PFSK-1 (cell line): ENCODE measurements around the gene SLC4A1.

Experiments used
- FOXP2 ChIP-seq: optimal IDR thresholded peaks from 2 replicates; pipeline ENCODE3; 2011; ENCODE audit warnings: borderline replicate concordance, control low read depth, inconsistent platforms; ENCODE audit not compliant: insufficient read depth; ENCODE audit errors: extremely low read length, extremely low read depth
- POLR2AphosphoS5 ChIP-seq: IDR thresholded peaks from 2 replicates; pipeline ENCODE4 v1.6.1; 2012; ENCODE audit warnings: low read depth, mild to moderate bottlenecking, control low read depth, low read length, moderate library complexity
- REST ChIP-seq, 2 experiments: IDR thresholded peaks; 2 replicates each; pipeline versions ENCODE4 v1.6.1 to v1.8.0; 2011 to 2012; ENCODE audit warnings: low read depth in 2 of 2, low read length in 2 of 2, control low read depth in 1 of 2, inconsistent platforms in 1 of 2, mild to moderate bottlenecking in 1 of 2, moderate library complexity in 1 of 2; ENCODE audit not compliant: insufficient read depth in 1 of 2
- SIN3A ChIP-seq: IDR thresholded peaks from 2 replicates; pipeline ENCODE4 v1.6.1; 2012; ENCODE audit warnings: mild to moderate bottlenecking, low read length, moderate library complexity, borderline replicate concordance; ENCODE audit not compliant: insufficient read depth
- TAF1 ChIP-seq: IDR thresholded peaks from 2 replicates; pipeline ENCODE4 v1.6.1; 2012; ENCODE audit warnings: low read length, control low read depth, borderline replicate concordance; ENCODE audit not compliant: insufficient read depth

The SLC4A1 gene

GRCh38 chr17:44219108-44219615 is 48.8 kb downstream of the SLC4A1 start:
- TF ChIP-seq POLR2AphosphoS5 (no peak), REST (IDR thresholded peaks at IDR 0.05; ENCODE audit: insufficient read depth in 1 of 2, low read depth in 2 of 2, low read length in 2 of 2) (0 out of 4 replicates have a peak, but pooled peaks of 1 of the 2 experiments have one; percentile 16), TAF1 (peak; percentile 60; the same call in 1 of the 2 replicates), FOXP2 (peak; percentile 63), SIN3A (no peak)

GRCh38 chr17:44218344-44219107 is 49.4 kb downstream of the SLC4A1 start:
- TF ChIP-seq TAF1 (0 out of 2 replicates have a peak, but pooled peaks have one; percentile 43), FOXP2 (peak; percentile 40), REST (IDR thresholded peaks at IDR 0.05; ENCODE audit: insufficient read depth in 1 of 2, low read depth in 2 of 2, low read length in 2 of 2) (no peak), POLR2AphosphoS5 (peak; percentile 44), SIN3A (0 out of 2 replicates have a peak, but pooled peaks have one; percentile 16)

GRCh38 chr17:44217738-44218343 is 50.1 kb downstream of the SLC4A1 start:
- TF ChIP-seq FOXP2 (no peak), TAF1 (no peak), SIN3A (no peak), REST (IDR thresholded peaks at IDR 0.05; ENCODE audit: insufficient read depth in 1 of 2, low read depth in 2 of 2, low read length in 2 of 2) (no peak), POLR2AphosphoS5 (no peak; the same call in 1 of the 2 replicates)

- TF ChIP-seq REST (IDR thresholded peaks at IDR 0.05; ENCODE audit: insufficient read depth in 1 of 2, low read depth in 2 of 2, low read length in 2 of 2) (no peak), TAF1 (no peak), POLR2AphosphoS5 (no peak), FOXP2 (no peak), SIN3A (no peak)
Observed at GRCh38 chr17:44216694-44217093, 51.2 kb downstream of the SLC4A1 start.
